ENCODE data around the gene ADI1. TPM values are rescaled to one million over a fixed set of nuclear protein-coding genes. Genes with fewer than 3 reads are reported as not detected.

Gene ADI1
- polyA plus RNA-seq, 1 of the 3 experiments (the other 2 are of a cell fraction): 67.2 TPM

GRCh38 chr2:3465844-3466481, 53.4 kb downstream of the ADI1 start:
- POLR2A ChIA-PET: no interaction called here
- Histone ChIP-seq H3K9ac (peak overlapping the region; percentile 28), H3K27me3 (ENCODE audit: insufficient read depth) (no peaks in the 10 kb centered on the region), H3K79me2 (ENCODE audit: insufficient read depth) (no peaks in the 10 kb centered on the region), H2AFZ (ENCODE audit: low read depth) (no peak overlapping the region), H3F3A (replicated peaks; ENCODE audit: insufficient read depth) (peaks cover 7% of the 10 kb centered on the region), H3K27ac (ENCODE audit: low read depth in 2 of 2, low read length in 1 of 2) (peak overlapping the region; percentile 55 to 77), H3K9me2 (no peaks in the 10 kb centered on the region), H3K36me3 (replicated peaks in 1 of 2; ENCODE audit: control insufficient read depth in 1 of 2, insufficient read depth in 2 of 2, low read length in 1 of 2) (peaks cover 16 to 58% of the 10 kb centered on the region in 2 experiments), H3K4me1 (ENCODE audit: control insufficient read depth in 1 of 2, insufficient read depth in 2 of 2, low read depth in 1 of 2, low read length in 1 of 2) (peaks cover 0 to 25% of the 10 kb centered on the region in 2 experiments; a peak in 3 of 4 replicates), H3K9me3 (no peaks in the 10 kb centered on the region), H3K4me2 (peak overlapping the region; percentile 56), H3K4me3 (ENCODE audit: low read depth in 2 of 2, low read length in 1 of 2) (no peak overlapping the region), H4K20me1 (ENCODE audit: insufficient read depth) (no peaks in the 10 kb centered on the region)
- 50% methylated on average over 12 of the region's 13 CpGs for WGBS (ENCODE audit: low lambda C conversion rate)
- no peak for DNase-seq
- TF ChIP-seq YY1 (IDR thresholded peaks at IDR 0.05; ENCODE audit: low read depth) (no peak), FOSL2 (IDR thresholded peaks at IDR 0.05; ENCODE audit: borderline replicate concordance, low read depth) (peak; percentile 89), TCF12 (IDR thresholded peaks at IDR 0.05) (peak; percentile 89), MAX (IDR thresholded peaks at IDR 0.05; ENCODE audit: low read depth) (0 out of 2 replicates have a peak, but pooled peaks have one; percentile 41), JUND (IDR thresholded peaks at IDR 0.05) (peak; percentile 78; the same call in 1 of the 2 replicates), TEAD4 (IDR thresholded peaks at IDR 0.05; ENCODE audit: borderline replicate concordance, insufficient read depth) (peak; percentile 53; the same call in 1 of the 2 replicates), SMC3 (IDR thresholded peaks at IDR 0.05; ENCODE audit: low read depth, low read length) (no peak), PBX3 (IDR thresholded peaks at IDR 0.05) (peak; percentile 65), POLR2AphosphoS5 (IDR thresholded peaks at IDR 0.05; ENCODE audit: low read depth, low read length) (peak; percentile 50; the same call in 1 of the 2 replicates), FOXM1 (IDR thresholded peaks at IDR 0.05; ENCODE audit: low read depth) (no peak), RCOR1 (IDR thresholded peaks at IDR 0.05; ENCODE audit: low read length) (no peak), MEF2A (IDR thresholded peaks at IDR 0.05; ENCODE audit: borderline replicate concordance, low read depth) (peak; percentile 80; the same call in 1 of the 2 replicates)
- CTCF ChIA-PET: interaction anchor here (0.9 to 9.4 kb wide), 5 partner anchors 8 to 185 kb away, joined by 3 to 127 read pairs (median 5); no protein-coding TSS in a partner anchor

- Histone ChIP-seq H3K4me1 (ENCODE audit: control insufficient read depth in 1 of 2, insufficient read depth in 2 of 2, low read depth in 1 of 2, low read length in 1 of 2) (peaks cover 0 to 25% of the 10 kb centered on the region in 2 experiments; a peak in 3 of 4 replicates), H4K20me1 (ENCODE audit: insufficient read depth) (no peaks in the 10 kb centered on the region), H3K9me2 (no peaks in the 10 kb centered on the region), H3K36me3 (replicated peaks in 1 of 2; ENCODE audit: control insufficient read depth in 1 of 2, insufficient read depth in 2 of 2, low read length in 1 of 2) (peaks cover 16 to 60% of the 10 kb centered on the region in 2 experiments), H3K9me3 (no peaks in the 10 kb centered on the region), H3K27ac (ENCODE audit: low read depth in 2 of 2, low read length in 1 of 2) (peak overlapping the region in 1 of 2 experiments; percentile 77), H3K9ac (peak overlapping the region; percentile 21), H2AFZ (ENCODE audit: low read depth) (no peak overlapping the region), H3K79me2 (ENCODE audit: insufficient read depth) (no peaks in the 10 kb centered on the region), H3K27me3 (ENCODE audit: insufficient read depth) (no peaks in the 10 kb centered on the region), H3F3A (replicated peaks; ENCODE audit: insufficient read depth) (peaks cover 7% of the 10 kb centered on the region), H3K4me2 (peak overlapping the region; percentile 56), H3K4me3 (ENCODE audit: low read depth in 2 of 2, low read length in 1 of 2) (no peak overlapping the region)
- CTCF ChIA-PET: interaction anchor here (1.0 to 9.4 kb wide), 4 partner anchors 11 to 1610 kb away, joined by 3 to 127 read pairs (median 4); no protein-coding TSS in a partner anchor
- 85% methylated on average over 26 of the region's 28 CpGs for WGBS (ENCODE audit: low lambda C conversion rate)
- no peak for DNase-seq
- POLR2A ChIA-PET: no interaction called here
- TF ChIP-seq USF1 (IDR thresholded peaks at IDR 0.05; ENCODE audit: borderline replicate concordance, low read depth) (no peak), TCF12 (IDR thresholded peaks at IDR 0.05) (no peak), SMC3 (IDR thresholded peaks at IDR 0.05; ENCODE audit: low read depth, low read length) (no peak), EZH2phosphoT487 (IDR thresholded peaks at IDR 0.05; ENCODE audit: borderline replicate concordance, low read depth) (no peak), YY1 (IDR thresholded peaks at IDR 0.05; ENCODE audit: low read depth) (no peak), MAX (IDR thresholded peaks at IDR 0.05; ENCODE audit: low read depth) (no peak)
These were observed 54.0 kb downstream of the ADI1 start for GRCh38 chr2:3465328-3465727.

Measured in SK-N-SH (cell line).